Glutamatergic neuron (in vitro differentiated cells): ENCODE results near the gene ERLIN1. TPM values are rescaled to one million over a fixed set of nuclear protein-coding genes. Genes with fewer than 3 reads are reported as not detected.

Experiments used
- DNase-seq: peaks from one replicate; pipeline ENCODE4 v3.0.0; 2022
- H3K27ac Mint-ChIP-seq: one replicate; pipeline ENCODE4 v1.8.0; 2020; ENCODE audit warnings: mild to moderate bottlenecking, mixed read lengths, inconsistent platforms; ENCODE audit not compliant: unreplicated experiment
- H3K27me3 Mint-ChIP-seq: one replicate; pipeline ENCODE4 v1.8.0; 2020; ENCODE audit warnings: mild to moderate bottlenecking, moderate library complexity, mixed read lengths, inconsistent platforms; ENCODE audit not compliant: unreplicated experiment
- H3K36me3 Mint-ChIP-seq: one replicate; pipeline ENCODE4 v1.8.0; 2020; ENCODE audit warnings: mild to moderate bottlenecking, mixed read lengths, inconsistent platforms; ENCODE audit not compliant: unreplicated experiment
- H3K4me1 Mint-ChIP-seq: one replicate; pipeline ENCODE4 v1.8.0; 2020; ENCODE audit warnings: mild to moderate bottlenecking, low read depth, mixed read lengths, inconsistent platforms; ENCODE audit not compliant: unreplicated experiment
- H3K4me3 Mint-ChIP-seq: one replicate; pipeline ENCODE4 v1.8.0; 2020; ENCODE audit warnings: mild to moderate bottlenecking, mixed read lengths, inconsistent platforms; ENCODE audit not compliant: unreplicated experiment
- H3K9me3 Mint-ChIP-seq: one replicate; pipeline ENCODE4 v1.8.0; 2020; ENCODE audit warnings: mild to moderate bottlenecking, moderate library complexity, mixed read lengths, inconsistent platforms; ENCODE audit not compliant: unreplicated experiment
- total RNA-seq: library from RNA; stranded (reverse); fragmentation: NEBNext Ultra II Directional; extraction: Animal tissue kit (Norgen Biotek cat#: 25700); gene quantifications from one replicate; pipeline ENCODE4 v1.2.1, GENCODE V29; 2021; ENCODE audit not compliant: unreplicated experiment
- TF ChIP-seq, protein P1 (sequence below): fragments of 200-600 bp; sonication (generic); IDR thresholded peaks from one replicate; pipeline ENCODE4 v1.5.0; 2021; ENCODE audit not compliant: partially characterized antibody, unreplicated experiment

The ERLIN1 gene
- total RNA-seq, 1 donor from 2014 or later = 7.6 TPM

DNA sequence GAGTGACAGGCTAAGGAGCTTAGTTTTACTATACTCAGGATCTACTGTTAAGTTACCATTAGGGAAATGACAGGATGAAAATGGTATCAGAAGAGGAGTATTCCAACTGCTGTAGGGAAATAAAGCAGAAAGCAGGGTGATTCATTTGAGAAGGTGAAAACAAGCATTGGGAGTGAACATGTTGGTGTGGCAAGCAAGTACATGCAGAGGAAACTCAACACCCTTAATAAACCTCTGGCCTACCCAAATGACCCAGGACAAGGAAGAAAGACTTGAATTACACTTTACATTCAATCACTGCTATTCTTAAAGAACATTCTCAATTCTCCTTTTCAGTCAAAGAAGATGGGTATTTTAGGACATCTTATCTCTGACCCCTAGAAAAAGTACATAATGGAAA, 28.7 kb downstream of the ERLIN1 start:
- Mint-ChIP-seq H3K36me3 (no peaks in the 10 kb centered on the region), H3K27me3 (no peaks in the 10 kb centered on the region), H3K27ac (no peak overlapping the region), H3K4me1 (peaks cover 4% of the 10 kb centered on the region), H3K9me3 (no peaks in the 10 kb centered on the region), H3K4me3 (no peak overlapping the region)
- TF ChIP-seq, protein P1, sequence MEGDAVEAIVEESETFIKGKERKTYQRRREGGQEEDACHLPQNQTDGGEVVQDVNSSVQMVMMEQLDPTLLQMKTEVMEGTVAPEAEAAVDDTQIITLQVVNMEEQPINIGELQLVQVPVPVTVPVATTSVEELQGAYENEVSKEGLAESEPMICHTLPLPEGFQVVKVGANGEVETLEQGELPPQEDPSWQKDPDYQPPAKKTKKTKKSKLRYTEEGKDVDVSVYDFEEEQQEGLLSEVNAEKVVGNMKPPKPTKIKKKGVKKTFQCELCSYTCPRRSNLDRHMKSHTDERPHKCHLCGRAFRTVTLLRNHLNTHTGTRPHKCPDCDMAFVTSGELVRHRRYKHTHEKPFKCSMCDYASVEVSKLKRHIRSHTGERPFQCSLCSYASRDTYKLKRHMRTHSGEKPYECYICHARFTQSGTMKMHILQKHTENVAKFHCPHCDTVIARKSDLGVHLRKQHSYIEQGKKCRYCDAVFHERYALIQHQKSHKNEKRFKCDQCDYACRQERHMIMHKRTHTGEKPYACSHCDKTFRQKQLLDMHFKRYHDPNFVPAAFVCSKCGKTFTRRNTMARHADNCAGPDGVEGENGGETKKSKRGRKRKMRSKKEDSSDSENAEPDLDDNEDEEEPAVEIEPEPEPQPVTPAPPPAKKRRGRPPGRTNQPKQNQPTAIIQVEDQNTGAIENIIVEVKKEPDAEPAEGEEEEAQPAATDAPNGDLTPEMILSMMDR = no peak
- DNase-seq = no peak

DNA sequence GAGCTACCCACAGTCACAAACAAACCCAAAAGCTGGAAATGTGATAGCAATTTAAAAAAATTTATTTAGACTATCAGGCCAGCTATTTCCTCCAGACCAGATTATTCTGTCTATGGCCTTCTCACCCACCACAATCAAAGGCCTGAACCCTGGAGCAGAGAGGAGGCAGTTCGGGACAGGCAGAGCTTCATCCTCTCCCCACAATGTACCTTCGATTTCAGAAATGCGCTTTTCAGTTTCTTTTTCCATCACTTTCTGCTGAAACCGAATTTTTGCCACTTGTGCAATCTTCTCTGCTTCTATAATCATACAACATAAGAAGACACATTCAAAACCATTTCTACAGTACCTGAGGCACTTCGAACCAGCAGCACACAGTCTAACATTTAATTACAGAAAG, 29.9 kb downstream of the ERLIN1 start:
- Mint-ChIP-seq H3K27ac (no peak overlapping the region), H3K36me3 (no peaks in the 10 kb centered on the region), H3K9me3 (no peaks in the 10 kb centered on the region), H3K27me3 (no peaks in the 10 kb centered on the region), H3K4me3 (no peak overlapping the region), H3K4me1 (peaks cover 4% of the 10 kb centered on the region)
- TF ChIP-seq, protein P1 = no peak
- DNase-seq = no peak

DNA sequence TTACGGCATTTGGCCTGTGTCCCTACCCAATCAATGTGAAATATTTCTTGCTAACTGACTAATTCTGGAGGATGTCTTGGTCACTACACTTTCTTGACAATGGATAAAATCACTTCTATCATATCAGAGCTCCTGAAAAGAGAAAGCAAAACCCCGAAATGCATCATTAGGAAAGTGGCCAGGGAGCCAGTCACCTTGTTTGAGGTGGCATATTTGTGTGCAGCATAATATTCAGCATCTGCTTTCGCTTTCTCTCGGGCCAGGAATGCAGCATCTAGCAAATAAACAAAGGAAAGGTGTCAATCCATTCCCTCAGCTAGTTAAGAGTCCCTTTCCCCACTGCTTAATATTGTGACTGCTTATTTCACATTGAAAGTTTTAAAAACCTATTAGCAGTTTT, 31.2 kb downstream of the ERLIN1 start:
- Mint-ChIP-seq H3K27ac (no peak overlapping the region), H3K4me1 (peaks cover 5% of the 10 kb centered on the region), H3K4me3 (no peak overlapping the region), H3K36me3 (no peaks in the 10 kb centered on the region), H3K9me3 (no peaks in the 10 kb centered on the region), H3K27me3 (no peaks in the 10 kb centered on the region)
- DNase-seq = no peak
- TF ChIP-seq, protein P1 = no peak

DNA sequence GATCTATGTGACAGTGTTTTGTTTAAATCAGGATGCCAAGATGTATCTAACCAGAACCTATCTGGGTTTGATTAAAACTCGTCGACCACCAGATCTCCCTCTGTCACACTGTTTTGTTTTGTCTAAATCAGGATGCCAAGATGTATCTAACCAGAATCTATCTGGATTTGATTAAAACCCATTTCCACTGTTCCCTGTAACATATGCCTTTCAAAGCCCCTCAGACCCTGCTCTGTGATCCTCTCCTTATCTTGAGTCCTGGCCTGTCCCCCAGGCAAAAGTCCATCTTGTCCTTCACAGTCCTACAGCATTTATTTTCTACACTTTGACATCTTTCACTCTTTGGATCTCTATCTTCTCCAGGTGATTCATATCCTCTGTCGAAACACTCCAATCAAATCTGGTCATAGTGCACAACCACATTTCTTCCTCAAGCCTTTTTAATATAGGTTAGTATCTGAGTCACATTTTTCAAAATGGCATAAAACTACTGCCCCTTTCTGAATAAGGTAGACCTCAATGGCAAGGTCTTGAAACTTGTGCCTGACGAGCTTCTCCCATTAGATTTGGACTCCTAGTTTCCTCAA, 32.5 kb downstream of the ERLIN1 start:
- TF ChIP-seq, protein P1 = no peak
- H3K4me3 Mint-ChIP-seq = no peak overlapping the region
- no peaks in the 10 kb centered on the region for H3K36me3 Mint-ChIP-seq
- no peaks in the 10 kb centered on the region for H3K9me3 Mint-ChIP-seq
- H3K27me3 Mint-ChIP-seq = no peaks in the 10 kb centered on the region
- no peak for DNase-seq
- peaks cover 17% of the 10 kb centered on the region for H3K4me1 Mint-ChIP-seq
- H3K27ac Mint-ChIP-seq = no peak overlapping the region

DNA sequence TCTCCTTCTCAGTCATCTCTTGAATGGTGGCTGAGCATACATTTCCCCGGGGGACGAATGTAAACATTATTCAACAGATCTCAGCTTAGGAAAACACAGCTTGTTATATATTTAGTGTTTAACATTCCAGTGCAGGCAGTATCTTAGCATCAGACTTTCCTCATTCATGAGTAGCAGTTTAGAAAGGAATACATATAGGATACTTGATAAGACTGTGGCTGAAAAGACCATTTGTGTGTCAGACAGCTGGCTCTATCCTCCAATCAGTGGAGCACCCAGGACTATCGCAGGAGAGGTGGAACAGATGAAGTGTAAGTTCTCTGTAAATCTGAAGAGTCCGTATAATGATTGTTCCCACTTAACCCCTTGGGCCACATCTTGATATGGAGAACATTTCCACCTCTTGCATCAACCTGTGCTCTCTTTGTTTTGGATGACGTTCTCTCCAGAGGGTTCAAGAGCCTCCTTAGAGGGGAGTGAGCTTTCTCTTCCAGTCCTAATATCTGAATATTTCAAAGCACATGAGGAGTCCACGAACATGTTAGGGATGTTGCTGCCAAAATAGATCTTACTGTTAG, 34.0 kb downstream of the ERLIN1 start:
- DNase-seq = no peak
- no peaks in the 10 kb centered on the region for H3K27me3 Mint-ChIP-seq
- H3K9me3 Mint-ChIP-seq = no peaks in the 10 kb centered on the region
- H3K36me3 Mint-ChIP-seq = no peaks in the 10 kb centered on the region
- TF ChIP-seq, protein P1 = no peak
- no peak overlapping the region for H3K4me3 Mint-ChIP-seq
- peaks cover 15% of the 10 kb centered on the region for H3K4me1 Mint-ChIP-seq
- no peak overlapping the region for H3K27ac Mint-ChIP-seq
